ENCODE data around the gene FBXL17. TPM values are rescaled to one million over a fixed set of nuclear protein-coding genes. Genes with fewer than 3 reads are reported as not detected.

The FBXL17 gene
- total RNA-seq, 1 experiment from 2014 or later = 5.3 TPM

DNA sequence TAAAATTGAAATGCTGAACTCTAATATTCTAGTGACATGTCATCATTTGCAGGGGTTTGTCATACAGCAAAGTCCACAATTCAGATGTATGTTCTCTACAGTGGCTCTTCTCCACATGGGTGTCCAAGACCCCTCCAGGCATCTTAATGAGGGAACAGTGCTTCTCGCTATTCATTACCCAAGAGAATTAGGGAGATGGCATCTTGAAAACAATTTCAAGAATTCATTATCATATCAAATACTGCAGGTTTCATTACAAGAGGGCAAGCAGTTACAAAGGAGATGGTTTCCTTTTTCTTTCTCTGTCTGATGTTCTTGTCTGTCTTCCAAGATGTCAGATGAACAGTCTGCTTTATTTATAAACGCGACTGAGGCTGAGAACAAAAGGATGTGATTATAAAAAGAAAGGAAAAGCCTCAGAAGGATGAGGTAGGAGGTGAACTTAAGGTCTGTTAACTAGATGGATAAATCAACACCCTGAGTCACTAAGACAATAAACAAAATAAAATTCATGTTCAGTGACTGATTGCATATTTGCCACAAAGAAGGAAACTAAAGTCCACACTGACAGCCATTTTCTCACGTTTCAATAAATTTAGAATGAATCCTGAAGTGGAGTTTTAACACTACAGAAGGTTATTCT is 384.4 kb downstream of the FBXL17 start:
- Histone ChIP-seq H3K27me3 (ENCODE audit: insufficient read depth, low read length) (no peaks in the 10 kb centered on the region), H3K56ac (ENCODE audit: insufficient read length, low read depth, low read length) (no peak overlapping the region), H4K5ac (ENCODE audit: insufficient read length, low read depth, low read length) (no peak overlapping the region), H3K14ac (ENCODE audit: insufficient read depth, low read length) (no peak overlapping the region), H3K4me2 (ENCODE audit: insufficient read depth, insufficient read length, low read length) (no peak overlapping the region), H3K9ac (ENCODE audit: extremely low read depth, insufficient read length, low read length) (no peak overlapping the region), H2BK15ac (ENCODE audit: low read depth, low read length) (no peak overlapping the region), H3K4me1 (ENCODE audit: insufficient read depth, low read length) (peaks cover 3% of the 10 kb centered on the region; the same call in 1 of the 2 replicates), H2AK5ac (ENCODE audit: insufficient read length, low read length) (no peak overlapping the region), H2BK12ac (ENCODE audit: insufficient read length, low read depth, low read length) (no peak overlapping the region), H4K20me1 (ENCODE audit: control insufficient read depth, insufficient read depth, insufficient read length) (no peaks in the 10 kb centered on the region), H3K9me3 (ENCODE audit: control insufficient read depth, low read depth, low read length) (no peaks in the 10 kb centered on the region), H3K4ac (ENCODE audit: low read depth, low read length) (no peak overlapping the region), H3K23ac (ENCODE audit: insufficient read length, low read depth, low read length) (no peak overlapping the region), H3K18ac (ENCODE audit: insufficient read length, low read depth, low read length) (no peak overlapping the region), H3K79me2 (ENCODE audit: insufficient read depth, low read length) (no peaks in the 10 kb centered on the region), H3K27ac (ENCODE audit: insufficient read length, low read depth, low read length) (peak overlapping the region; percentile 26), H4K8ac (replicated peaks; ENCODE audit: insufficient read length, low read depth, low read length) (no peak overlapping the region), H2BK120ac (ENCODE audit: low read depth, low read length, poor library complexity, severe bottlenecking) (no peak overlapping the region), H3K79me1 (ENCODE audit: insufficient read depth, low read depth, low read length, poor library complexity, severe bottlenecking) (no peaks in the 10 kb centered on the region), H2BK5ac (ENCODE audit: insufficient read length, low read length) (no peak overlapping the region), H3K23me2 (ENCODE audit: insufficient read length, low read depth, low read length, poor library complexity, severe bottlenecking) (no peaks in the 10 kb centered on the region), H2AFZ (ENCODE audit: low read length) (no peak overlapping the region), H4K91ac (ENCODE audit: insufficient read length, low read depth, low read length) (no peak overlapping the region), H2BK20ac (ENCODE audit: low read depth, low read length, poor library complexity, severe bottlenecking) (no peak overlapping the region), H3T11ph (ENCODE audit: low read length) (no peak overlapping the region)
- no peak for DNase-seq
- H3K27ac Mint-ChIP-seq = peak overlapping the region; percentile 56 to 83 (median 69); a peak in 5 of 7 replicates
- TF ChIP-seq, protein P1, sequence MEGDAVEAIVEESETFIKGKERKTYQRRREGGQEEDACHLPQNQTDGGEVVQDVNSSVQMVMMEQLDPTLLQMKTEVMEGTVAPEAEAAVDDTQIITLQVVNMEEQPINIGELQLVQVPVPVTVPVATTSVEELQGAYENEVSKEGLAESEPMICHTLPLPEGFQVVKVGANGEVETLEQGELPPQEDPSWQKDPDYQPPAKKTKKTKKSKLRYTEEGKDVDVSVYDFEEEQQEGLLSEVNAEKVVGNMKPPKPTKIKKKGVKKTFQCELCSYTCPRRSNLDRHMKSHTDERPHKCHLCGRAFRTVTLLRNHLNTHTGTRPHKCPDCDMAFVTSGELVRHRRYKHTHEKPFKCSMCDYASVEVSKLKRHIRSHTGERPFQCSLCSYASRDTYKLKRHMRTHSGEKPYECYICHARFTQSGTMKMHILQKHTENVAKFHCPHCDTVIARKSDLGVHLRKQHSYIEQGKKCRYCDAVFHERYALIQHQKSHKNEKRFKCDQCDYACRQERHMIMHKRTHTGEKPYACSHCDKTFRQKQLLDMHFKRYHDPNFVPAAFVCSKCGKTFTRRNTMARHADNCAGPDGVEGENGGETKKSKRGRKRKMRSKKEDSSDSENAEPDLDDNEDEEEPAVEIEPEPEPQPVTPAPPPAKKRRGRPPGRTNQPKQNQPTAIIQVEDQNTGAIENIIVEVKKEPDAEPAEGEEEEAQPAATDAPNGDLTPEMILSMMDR (conservative IDR thresholded peaks at IDR 0.05) = no peak
- no peaks in the 10 kb centered on the region for H3K27me3 Mint-ChIP-seq (ENCODE audit: low read depth)
- H3K4me1 Mint-ChIP-seq = peaks cover 16 to 19% of the 10 kb centered on the region in 2 experiments
- peaks cover 0 to 3% of the 10 kb centered on the region in 2 experiments; a peak in 1 of 5 replicates for H3K9me3 Mint-ChIP-seq
- H3K4me3 Mint-ChIP-seq = no peak overlapping the region; a peak in 1 of 5 replicates
- H3K36me3 Mint-ChIP-seq (ENCODE audit: insufficient read depth in 1 of 3, low read depth in 3 of 3) = no peaks in the 10 kb centered on the region
- WGBS (ENCODE audit: extremely low coverage, insufficient read length, low lambda C conversion rate) = no CpG with 5 or more reads among the region's 4 CpGs
